ENCODE results near the gene UAP1.

Gene UAP1

DNA sequence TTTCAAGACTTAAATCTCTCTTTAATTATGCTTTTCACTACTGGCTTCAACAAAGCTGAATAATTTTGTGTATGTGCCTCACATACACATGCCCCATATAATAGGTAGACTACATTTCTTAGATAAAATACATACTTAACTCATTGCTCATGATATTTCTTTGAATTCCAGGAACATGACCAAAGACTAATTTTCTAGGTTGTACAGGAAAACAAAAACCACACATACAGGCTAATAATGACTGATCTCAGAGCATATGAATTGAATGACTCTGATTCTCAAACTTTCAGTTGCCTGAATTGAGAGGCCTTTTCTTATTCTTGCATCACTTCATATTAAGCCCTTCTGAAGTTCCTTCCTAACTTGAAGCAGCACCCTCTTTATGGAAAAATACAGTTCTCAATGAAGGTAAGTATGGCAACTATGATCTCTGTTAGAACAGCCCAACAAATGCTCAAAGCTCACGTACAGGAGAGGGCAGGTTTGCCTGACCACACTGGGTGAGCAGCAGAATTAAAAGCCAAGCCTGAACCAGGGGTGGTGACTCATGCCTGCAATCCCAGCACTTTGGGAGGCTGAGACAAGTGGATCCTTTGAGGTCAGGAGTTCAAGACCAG is 22.6 kb upstream of the UAP1 start:
- H3K9ac ChIP-seq (ENCODE audit: low read length) = no peak overlapping the region

DNA sequence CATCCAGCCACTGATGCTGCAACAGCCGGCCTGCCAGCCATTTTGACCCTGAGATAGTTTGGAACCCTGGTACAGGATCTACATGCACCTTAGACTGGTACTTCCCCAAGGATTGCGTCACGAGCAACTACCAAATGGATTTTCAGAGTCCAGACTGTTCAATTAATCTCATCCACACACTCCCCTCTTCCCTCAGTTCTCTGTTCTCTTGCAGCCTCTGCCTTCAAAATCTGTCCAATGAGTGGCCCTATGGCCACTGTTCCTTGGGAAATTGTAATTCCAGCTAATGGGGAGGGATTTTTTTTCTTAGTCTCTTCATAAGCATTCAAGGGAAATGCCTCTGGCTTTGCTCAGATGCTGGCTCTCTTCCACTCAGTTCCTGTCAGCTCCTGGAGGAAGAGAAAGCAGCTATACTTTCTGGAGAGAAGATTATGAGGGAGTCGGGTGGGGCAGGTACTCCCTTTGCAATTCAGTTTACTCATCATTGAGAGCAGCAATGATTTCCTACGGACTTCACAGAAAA is 19.8 kb upstream of the UAP1 start:
- Histone ChIP-seq H2AFZ (ENCODE audit: low read length) (no peak overlapping the region), H3K9me3 (replicated peaks; ENCODE audit: insufficient read depth, low read length) (no peaks in the 10 kb centered on the region), H3K36me3 (replicated peaks; ENCODE audit: insufficient read depth, low read length) (no peaks in the 10 kb centered on the region), H3K9me2 (replicated peaks; ENCODE audit: insufficient read depth, low read length) (no peaks in the 10 kb centered on the region), H4K20me1 (ENCODE audit: insufficient read depth, low read length) (no peaks in the 10 kb centered on the region), H3K79me2 (ENCODE audit: low read length) (no peaks in the 10 kb centered on the region), H3K4me2 (ENCODE audit: low read depth, low read length) (no peak overlapping the region), H3F3A (ENCODE audit: insufficient read depth, low read length) (no peaks in the 10 kb centered on the region), H3K9ac (ENCODE audit: low read length) (no peak overlapping the region), H3K27me3 (replicated peaks; ENCODE audit: insufficient read depth, low read length) (no peaks in the 10 kb centered on the region), H3K4me3 (ENCODE audit: low read length) (no peak overlapping the region), H3K4me1 (ENCODE audit: low read length) (no peaks in the 10 kb centered on the region), H3K27ac (ENCODE audit: low read length) (no peak overlapping the region)
- TF ChIP-seq EZH2phosphoT487 (IDR thresholded peaks at IDR 0.05; ENCODE audit: low read length) = no peak
- no peak for TF ChIP-seq EZH2 (optimal IDR thresholded peaks at IDR 0.05; ENCODE audit: low read depth, low read length)
- TF ChIP-seq, protein P1, sequence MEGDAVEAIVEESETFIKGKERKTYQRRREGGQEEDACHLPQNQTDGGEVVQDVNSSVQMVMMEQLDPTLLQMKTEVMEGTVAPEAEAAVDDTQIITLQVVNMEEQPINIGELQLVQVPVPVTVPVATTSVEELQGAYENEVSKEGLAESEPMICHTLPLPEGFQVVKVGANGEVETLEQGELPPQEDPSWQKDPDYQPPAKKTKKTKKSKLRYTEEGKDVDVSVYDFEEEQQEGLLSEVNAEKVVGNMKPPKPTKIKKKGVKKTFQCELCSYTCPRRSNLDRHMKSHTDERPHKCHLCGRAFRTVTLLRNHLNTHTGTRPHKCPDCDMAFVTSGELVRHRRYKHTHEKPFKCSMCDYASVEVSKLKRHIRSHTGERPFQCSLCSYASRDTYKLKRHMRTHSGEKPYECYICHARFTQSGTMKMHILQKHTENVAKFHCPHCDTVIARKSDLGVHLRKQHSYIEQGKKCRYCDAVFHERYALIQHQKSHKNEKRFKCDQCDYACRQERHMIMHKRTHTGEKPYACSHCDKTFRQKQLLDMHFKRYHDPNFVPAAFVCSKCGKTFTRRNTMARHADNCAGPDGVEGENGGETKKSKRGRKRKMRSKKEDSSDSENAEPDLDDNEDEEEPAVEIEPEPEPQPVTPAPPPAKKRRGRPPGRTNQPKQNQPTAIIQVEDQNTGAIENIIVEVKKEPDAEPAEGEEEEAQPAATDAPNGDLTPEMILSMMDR (IDR thresholded peaks at IDR 0.05; ENCODE audit: low read length) = no peak
- DNase-seq = no peak

More for the DNA sequence above, 22.6 kb upstream of the UAP1 start:
- no peaks in the 10 kb centered on the region for H4K20me1 ChIP-seq (ENCODE audit: insufficient read depth, low read length)
- no peaks in the 10 kb centered on the region for H3K36me3 ChIP-seq (replicated peaks; ENCODE audit: insufficient read depth, low read length)
- no peaks in the 10 kb centered on the region for H3K9me2 ChIP-seq (replicated peaks; ENCODE audit: insufficient read depth, low read length)
- H2AFZ ChIP-seq (ENCODE audit: low read length) = no peak overlapping the region
- DNase-seq = no peak
- H3K27me3 ChIP-seq (replicated peaks; ENCODE audit: insufficient read depth, low read length) = no peaks in the 10 kb centered on the region
- H3K4me3 ChIP-seq (ENCODE audit: low read length) = no peak overlapping the region
- no peaks in the 10 kb centered on the region for H3K4me1 ChIP-seq (ENCODE audit: low read length)
- H3K27ac ChIP-seq (ENCODE audit: low read length) = no peak overlapping the region
- H3F3A ChIP-seq (ENCODE audit: insufficient read depth, low read length) = no peaks in the 10 kb centered on the region
- no peaks in the 10 kb centered on the region for H3K9me3 ChIP-seq (replicated peaks; ENCODE audit: insufficient read depth, low read length)
- no peaks in the 10 kb centered on the region for H3K79me2 ChIP-seq (ENCODE audit: low read length)
- no peak overlapping the region for H3K4me2 ChIP-seq (ENCODE audit: low read depth, low read length)
- TF ChIP-seq EZH2 (optimal IDR thresholded peaks at IDR 0.05; ENCODE audit: low read depth, low read length) = no peak
- TF ChIP-seq, protein P1 (IDR thresholded peaks at IDR 0.05; ENCODE audit: low read length) = no peak
- TF ChIP-seq EZH2phosphoT487 (IDR thresholded peaks at IDR 0.05; ENCODE audit: low read length) = no peak

DNA sequence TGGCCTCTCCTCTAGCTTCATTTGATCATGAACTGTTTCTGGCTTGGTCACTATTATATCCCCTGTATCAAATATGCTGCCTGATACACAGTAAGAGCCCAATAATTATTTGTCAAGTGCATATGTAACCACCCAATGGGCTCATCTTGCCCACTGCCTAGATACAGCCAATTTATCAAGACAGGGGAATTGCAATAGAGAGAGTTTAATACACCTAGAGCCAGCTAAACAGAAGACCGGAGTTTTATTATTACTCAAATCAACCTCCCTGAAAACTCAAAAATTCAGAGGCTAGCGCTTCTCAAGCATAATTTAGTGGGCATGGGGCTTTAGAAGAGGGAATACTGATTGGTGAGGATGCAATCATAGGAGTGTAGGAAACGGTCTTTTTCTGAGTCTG is 18.3 kb upstream of the UAP1 start:
- Histone ChIP-seq H3F3A (ENCODE audit: insufficient read depth, low read length) (no peaks in the 10 kb centered on the region), H3K9me2 (replicated peaks; ENCODE audit: insufficient read depth, low read length) (no peaks in the 10 kb centered on the region), H3K4me1 (ENCODE audit: low read length) (no peaks in the 10 kb centered on the region), H3K36me3 (replicated peaks; ENCODE audit: insufficient read depth, low read length) (no peaks in the 10 kb centered on the region), H3K27me3 (replicated peaks; ENCODE audit: insufficient read depth, low read length) (no peaks in the 10 kb centered on the region), H3K9ac (ENCODE audit: low read length) (no peak overlapping the region), H4K20me1 (ENCODE audit: insufficient read depth, low read length) (no peaks in the 10 kb centered on the region), H2AFZ (ENCODE audit: low read length) (no peak overlapping the region), H3K9me3 (replicated peaks; ENCODE audit: insufficient read depth, low read length) (no peaks in the 10 kb centered on the region), H3K4me2 (ENCODE audit: low read depth, low read length) (no peak overlapping the region), H3K79me2 (ENCODE audit: low read length) (no peaks in the 10 kb centered on the region), H3K27ac (ENCODE audit: low read length) (no peak overlapping the region), H3K4me3 (ENCODE audit: low read length) (no peak overlapping the region)
- no peak for DNase-seq
- TF ChIP-seq EZH2phosphoT487 (IDR thresholded peaks at IDR 0.05; ENCODE audit: low read length) (no peak), EZH2 (optimal IDR thresholded peaks at IDR 0.05; ENCODE audit: low read depth, low read length) (no peak)
- TF ChIP-seq, protein P1 (IDR thresholded peaks at IDR 0.05; ENCODE audit: low read length) = no peak
